Astrocyte of the cerebellum (primary cell): ENCODE results near the gene ARID1B.

ENCODE experiments used
- DNase-seq: peaks from one replicate; pipeline ENCODE4 v3.0.0-alpha.2; 2011; ENCODE audit warnings: low read depth
- H3K4me3 ChIP-seq: 2 replicates; pipeline ENCODE4 v1.5.1; 2011; ENCODE audit warnings: mild to moderate bottlenecking, low read depth, low read length, moderate library complexity
- CTCF ChIP-seq: IDR thresholded peaks from 2 replicates; pipeline ENCODE4 v1.5.1; 2012; ENCODE audit warnings: low read length, low read depth, moderate library complexity, mild to moderate bottlenecking; ENCODE audit errors: missing control alignments
- in situ Hi-C: cut with HindIII; loops from 2 replicates; pipeline ENCODE4 v1.10.0; 2017; ENCODE audit warnings: low sequenced_read_pairs

Gene ARID1B

GRCh38 chr6:157017022-157017421 lies 239.8 kb downstream of the ARID1B start:
- DNase-seq = no peak
- in situ Hi-C loops = no loop called here
- H3K4me3 ChIP-seq = no peak overlapping the region
- TF ChIP-seq CTCF = no peak

GRCh38 chr6:157017861-157018260 lies 240.7 kb downstream of the ARID1B start:
- no peak for DNase-seq
- TF ChIP-seq CTCF = no peak
- no peak overlapping the region for H3K4me3 ChIP-seq
- in situ Hi-C loops = no loop called here

GRCh38 chr6:157019115-157019641 lies 242.0 kb downstream of the ARID1B start:
- in situ Hi-C loops = no loop called here
- no peak overlapping the region for H3K4me3 ChIP-seq
- TF ChIP-seq CTCF = no peak
- DNase-seq = no peak

- H3K4me3 ChIP-seq = no peak overlapping the region
Measured at GRCh38 chr6:157019733-157020132, 242.6 kb downstream of the ARID1B start.

GRCh38 chr6:157020398-157020797 lies 243.2 kb downstream of the ARID1B start:
- peak overlapping the region; percentile 65 for H3K4me3 ChIP-seq
- DNase-seq = no peak
- no peak for TF ChIP-seq CTCF
- in situ Hi-C loops = no loop called here

More at GRCh38 chr6:157019733-157020132, 242.6 kb downstream of the ARID1B start:
- TF ChIP-seq CTCF = peak; percentile 30
- no peak for DNase-seq
- in situ Hi-C loops = no loop called here

- no peak for TF ChIP-seq CTCF
- no peak for DNase-seq
- in situ Hi-C loops = no loop called here
Measured at GRCh38 chr6:157020881-157021343, 243.7 kb downstream of the ARID1B start.

More at GRCh38 chr6:157020881-157021343, 243.7 kb downstream of the ARID1B start:
- H3K4me3 ChIP-seq = peak overlapping the region; percentile 65
